Epidermal melanocyte (primary cell): ENCODE results near the gene PHLPP1.

ENCODE experiments used
- DNase-seq: peaks from one replicate; pipeline ENCODE4 v3.0.0; 2011; ENCODE audit warnings: low spot score; ENCODE audit not compliant: insufficient read length

PHLPP1 gene

DNA sequence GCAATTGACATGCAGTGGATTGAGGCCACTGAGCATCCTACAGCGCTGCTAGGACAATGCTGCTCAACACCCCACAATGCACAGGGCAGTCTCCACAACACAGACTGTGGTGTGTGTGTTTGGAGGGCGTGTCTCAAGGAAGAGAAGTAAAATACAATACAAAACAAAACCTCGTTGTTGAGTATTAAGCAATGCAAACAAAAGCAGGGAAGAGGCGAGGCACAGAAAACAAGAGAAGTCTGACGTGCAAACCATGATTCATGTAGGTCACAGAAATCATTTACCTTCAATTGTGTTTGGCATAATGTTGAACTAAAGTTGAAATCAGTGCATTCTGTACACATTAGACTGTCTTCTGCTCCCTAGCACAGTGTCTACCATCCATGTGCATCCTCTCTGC is 260.9 kb downstream of the PHLPP1 start:
- no peak for DNase-seq

DNA sequence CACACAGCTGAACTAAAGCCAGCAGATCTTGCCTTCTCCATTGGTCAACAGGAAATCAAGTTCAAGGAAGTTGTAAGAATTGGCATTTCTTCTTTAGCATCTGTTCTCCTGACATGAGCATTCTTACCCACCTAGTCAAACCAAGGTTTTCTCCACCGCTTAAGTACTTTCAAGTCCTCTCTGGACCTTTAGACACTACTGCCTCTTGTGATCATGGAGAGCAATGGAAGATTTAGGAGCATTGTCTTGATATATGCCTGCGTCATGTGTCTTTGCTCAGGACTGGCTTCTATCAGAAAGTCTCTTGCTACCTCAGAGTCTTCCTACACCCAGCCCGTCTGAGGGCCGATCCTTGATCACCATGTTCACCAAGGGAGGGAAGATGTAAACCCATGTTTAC is 262.2 kb downstream of the PHLPP1 start:
- DNase-seq = no peak

DNA sequence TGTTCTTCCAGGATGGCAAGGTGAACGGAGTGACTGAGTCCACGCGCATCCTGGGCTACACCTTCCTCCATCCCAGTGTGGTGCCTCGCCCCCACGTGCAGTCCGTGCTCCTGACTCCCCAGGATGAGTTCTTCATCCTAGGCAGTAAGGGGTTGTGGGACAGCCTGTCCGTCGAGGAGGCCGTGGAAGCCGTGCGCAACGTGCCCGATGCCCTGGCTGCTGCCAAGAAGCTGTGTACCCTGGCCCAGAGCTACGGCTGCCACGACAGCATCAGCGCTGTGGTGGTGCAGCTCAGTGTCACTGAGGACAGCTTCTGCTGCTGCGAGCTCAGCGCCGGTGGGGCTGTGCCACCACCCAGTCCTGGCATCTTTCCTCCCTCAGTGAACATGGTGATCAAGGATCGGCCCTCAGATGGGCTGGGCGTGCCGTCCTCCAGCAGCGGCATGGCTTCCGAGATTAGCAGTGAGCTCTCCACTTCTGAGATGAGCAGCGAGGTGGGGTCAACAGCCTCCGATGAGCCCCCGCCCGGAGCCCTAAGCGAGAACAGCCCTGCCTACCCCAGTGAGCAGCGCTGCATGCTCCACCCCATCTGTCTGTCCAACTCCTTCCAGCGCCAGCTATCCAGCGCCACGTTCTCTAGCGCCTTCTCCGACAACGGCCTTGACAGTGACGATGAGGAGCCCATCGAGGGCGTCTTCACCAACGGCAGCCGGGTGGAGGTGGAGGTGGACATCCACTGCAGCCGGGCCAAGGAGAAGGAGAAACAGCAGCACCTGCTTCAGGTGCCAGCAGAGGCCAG is 263.1 kb downstream of the PHLPP1 start:
- no peak for DNase-seq

DNA sequence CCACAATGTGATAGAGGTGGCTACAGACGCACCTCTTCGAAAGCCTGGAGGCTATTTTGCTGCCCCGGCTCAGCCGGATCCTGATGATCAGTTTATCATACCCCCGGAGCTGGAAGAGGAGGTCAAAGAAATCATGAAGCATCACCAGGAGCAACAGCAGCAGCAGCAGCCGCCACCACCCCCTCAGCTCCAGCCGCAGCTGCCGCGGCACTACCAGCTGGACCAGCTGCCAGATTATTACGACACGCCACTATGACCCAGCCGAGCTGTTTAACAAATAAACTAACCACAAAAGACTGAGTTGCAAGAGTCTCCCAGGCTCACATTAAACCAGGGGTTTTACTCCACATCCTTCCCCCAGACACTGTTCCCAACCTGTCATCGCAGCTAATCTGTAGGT is 263.8 kb downstream of the PHLPP1 start:
- DNase-seq = peak; percentile 43

DNA sequence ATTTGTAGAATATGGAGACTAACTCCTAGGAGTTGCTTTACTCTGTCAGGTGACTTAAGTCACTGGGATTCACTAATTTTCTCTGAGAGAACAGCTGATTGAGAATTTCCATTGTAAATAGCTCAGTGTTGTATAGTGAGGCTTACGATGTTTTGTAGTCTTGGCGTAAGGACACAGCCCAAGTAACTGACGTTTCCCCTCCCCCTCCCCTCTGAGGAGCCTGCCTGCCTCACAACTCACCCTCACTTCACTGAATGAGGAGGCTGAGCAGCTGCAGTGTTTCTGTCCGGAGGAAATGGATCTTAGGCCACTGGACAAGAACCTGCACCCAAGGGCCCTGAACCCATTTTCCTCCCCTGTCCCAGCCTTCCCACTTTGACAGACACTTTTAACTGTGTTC is 264.6 kb downstream of the PHLPP1 start:
- no peak for DNase-seq

DNA sequence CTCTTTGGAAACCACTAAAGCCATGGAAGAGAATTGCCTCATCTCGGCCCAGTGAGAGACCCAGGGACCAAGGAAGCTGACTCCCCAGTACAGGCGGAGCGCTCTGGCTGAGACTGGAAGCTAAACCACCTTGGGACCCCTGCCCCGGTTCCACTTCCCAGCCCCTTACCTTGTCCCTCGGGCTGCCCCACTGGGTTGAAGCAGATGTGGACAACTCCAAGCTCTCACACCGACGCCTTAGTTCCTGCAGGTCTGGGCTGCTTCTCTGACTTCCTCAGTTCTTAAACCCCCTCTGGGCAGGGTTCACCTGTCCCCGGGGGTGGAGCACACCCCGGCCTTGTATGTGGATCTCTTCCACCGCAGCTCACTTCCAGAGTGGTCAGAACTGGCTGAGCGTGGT is 266.2 kb downstream of the PHLPP1 start:
- no peak for DNase-seq

DNA sequence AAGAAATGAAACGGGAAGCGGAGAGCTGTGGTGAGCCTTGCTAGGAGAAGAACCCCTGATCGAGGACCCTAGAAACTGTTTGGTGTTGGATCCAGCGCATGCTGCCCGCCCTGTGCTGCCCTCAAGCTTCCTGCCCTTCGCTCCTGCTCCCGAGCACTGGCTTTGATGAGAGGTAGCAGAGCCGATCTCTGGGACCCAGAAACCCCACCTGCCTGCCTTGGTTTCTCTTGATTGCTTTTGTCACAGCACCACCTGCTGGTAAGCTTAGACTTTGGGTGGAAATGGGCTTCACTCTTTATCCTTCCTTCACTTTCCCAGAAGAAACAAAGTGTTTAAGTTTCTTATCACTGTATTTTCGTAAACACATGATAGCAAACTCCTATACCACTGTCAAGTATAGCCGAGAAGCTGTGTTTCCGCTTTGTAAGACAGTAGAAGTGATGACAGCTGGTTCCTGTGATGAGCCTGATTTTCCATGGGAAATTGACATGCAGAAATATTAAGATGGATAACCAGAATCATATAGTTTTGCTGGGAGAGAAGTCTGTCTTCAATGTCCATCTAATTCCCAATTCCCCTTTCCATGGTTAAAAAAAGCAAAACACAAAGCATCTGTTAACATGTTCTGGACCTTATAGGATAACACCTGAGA is 267.4 kb downstream of the PHLPP1 start:
- DNase-seq = peak; percentile 56

DNA sequence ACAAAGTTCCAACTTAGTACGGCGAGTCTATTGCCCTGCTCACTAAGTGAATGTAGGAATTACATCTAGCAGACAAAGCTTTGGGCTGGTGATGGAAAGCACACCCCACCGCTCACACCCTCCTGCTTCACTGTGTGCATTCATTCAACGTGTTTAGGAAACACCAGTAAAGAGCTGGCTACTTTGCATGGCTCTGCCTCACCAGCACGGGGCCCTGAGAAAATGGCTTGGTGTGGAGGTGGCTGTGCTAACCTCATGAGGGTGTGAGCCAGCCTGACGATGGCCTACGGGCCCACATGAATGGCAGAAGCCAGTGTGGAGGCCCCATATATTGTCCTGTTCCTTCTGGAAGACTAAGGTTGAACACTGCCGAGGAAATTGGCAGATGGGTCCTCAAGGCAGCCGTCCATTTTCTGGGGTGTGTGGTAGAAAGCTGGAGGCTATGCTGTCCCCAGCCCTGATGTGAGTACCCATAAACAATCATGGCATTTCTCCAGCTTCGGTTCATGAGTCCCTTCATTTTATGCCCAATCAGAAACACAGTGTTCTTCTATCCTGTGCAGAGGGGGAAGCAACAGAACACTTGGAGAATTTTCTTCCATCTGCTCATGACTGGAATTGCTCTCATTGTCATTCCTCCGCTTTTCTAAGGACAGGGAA is 269.4 kb downstream of the PHLPP1 start:
- no peak for DNase-seq

DNA sequence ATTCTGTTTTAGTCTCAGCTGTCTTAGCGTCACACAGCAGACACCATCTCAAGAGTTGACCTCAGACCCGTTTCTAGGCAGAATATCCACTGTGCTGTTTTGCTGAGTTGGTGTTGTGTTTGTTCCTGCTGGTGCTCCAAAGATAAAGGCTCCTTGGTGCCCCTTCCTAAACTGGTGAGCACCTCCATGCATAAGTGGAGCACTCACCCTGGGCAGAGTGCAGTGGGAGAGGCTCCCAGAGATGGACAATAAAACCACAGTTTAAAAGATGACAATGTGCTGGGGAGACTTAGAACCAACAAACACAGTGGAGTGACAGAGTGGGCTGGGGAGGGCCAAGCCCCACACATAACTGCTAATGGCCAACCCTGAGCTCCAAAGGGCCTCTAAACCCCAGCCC is 271.1 kb downstream of the PHLPP1 start:
- DNase-seq = no peak

DNA sequence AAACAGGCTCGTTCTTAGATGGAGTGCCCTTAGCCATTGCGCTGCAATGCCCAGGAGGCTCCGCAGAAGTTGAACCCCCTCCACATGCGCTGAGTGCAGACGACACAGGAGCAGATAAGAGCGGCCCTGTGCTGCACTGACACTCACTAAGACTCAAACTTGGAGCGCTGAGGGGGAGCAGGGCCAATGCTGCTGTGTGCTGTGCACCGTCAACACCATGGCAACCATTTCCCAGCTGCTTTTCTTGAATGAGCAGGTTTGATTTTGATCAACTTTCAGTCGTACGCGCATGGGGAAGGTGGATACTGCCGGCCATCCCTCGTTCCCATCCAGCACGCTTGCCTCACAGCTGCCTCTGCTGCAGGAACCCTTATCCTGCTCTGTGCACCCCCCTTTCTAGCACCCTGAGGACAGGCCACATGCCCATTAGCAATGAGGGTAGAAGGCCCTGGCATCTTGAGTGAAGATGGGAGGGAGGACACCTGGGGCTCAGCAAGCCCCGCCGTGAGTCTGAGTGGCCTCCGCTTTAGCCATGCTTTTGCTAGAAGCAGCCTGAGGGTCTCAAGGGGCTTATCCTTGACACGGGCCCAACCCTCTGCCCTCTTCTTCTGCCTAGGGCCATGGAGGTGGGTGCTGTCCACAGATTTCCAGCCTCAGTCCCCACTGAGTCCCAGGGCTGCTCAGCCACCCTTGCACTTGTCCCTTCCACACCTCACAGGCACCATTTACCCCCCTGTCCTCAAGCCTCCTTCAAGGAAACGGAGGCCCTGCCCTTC is 271.9 kb downstream of the PHLPP1 start:
- DNase-seq = no peak

DNA sequence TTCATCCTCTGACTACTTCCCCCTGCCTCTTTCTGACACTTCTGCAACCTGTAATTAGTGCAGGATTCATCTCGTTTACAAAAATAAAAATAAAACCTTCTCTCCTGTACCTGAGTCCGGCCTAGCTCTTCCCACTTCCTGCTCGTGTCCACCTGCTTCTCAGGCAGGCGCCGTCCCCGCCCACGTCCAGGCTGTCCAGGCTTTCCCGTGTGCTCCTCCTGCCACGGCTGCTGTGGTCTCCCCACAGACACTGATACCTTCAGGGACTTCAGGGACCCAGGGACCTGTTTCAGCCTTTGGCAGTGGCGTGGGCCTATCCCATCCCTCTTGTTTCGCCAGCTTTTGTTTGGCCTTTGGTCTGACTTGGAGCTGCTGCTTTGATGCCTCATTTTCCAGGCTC is 272.5 kb downstream of the PHLPP1 start:
- DNase-seq = no peak

DNA sequence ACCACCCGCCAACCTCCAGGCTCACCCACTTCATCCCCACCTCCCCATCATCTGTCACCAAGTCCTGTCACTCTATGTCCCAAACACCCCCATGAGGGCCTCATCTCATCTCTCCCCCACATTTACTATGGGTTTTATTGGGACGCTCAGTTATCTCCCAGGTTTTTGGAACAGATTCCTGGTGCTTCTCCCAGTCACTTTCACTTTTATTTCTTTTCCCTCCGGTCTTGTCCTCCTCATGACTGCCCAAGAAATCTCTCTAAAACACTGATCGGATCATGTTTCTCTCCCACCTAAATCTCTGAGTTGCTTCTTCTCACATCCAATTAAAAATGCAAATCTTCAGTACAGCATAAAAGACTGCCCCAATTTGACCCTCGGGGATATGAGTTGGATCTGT is 273.1 kb downstream of the PHLPP1 start:
- no peak for DNase-seq

DNA sequence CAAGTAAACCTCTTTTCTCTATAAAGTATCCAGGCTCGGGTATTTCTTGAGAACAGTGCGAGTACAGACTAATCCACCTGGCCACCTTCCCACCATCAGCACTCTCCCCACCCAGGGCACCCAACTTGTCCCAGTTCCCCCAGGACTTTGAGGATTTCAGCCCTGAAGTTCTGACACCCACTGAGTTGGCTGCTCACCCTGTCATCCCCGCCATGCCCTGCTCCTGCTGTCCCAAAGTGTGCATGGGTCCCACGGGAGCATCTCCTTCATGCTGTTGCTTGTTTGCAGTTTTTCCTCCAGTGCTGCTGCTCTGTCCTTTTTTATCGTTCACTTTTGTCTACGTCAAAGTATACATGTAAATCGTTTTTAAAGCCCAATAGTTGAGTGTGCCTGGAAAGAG is 273.9 kb downstream of the PHLPP1 start:
- DNase-seq = no peak

DNA sequence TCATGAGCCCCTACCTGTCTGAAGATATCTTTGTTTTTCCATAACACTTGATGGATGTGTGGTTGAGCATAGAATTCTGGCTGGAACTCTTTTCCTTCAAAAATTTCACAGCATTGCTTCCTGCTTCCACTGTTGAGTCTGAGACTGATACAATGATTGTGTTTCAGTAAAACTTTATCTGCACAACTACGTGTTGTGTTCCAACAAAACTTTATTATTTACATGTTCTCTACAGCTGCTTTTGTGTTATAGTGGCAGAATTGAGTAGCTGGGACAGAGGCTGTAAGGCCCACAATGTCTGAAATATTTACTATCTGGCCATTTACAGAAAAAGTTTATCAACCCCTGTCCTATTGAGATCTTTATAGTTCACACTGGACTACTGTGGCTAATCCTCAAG is 275.3 kb downstream of the PHLPP1 start:
- DNase-seq = no peak

DNA sequence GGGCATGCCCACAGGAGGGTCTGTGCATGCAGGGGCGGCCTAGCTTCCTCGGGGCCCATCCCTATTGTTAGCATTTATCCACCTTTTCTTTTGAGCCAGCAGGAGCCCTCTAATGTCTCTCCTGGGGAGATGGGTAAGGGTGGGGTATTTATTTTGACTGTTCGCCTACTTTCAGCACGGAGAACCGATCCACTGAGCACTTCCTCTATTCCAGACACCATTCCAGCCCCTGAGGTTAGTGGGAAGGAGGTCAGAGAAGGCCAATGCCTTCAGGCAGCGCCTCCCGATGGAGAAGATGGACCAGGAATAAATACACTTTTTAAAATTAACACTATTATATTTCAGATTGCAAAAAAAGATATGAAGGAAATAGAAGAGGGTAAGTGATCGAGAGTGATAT is 276.0 kb downstream of the PHLPP1 start:
- DNase-seq = no peak

DNA sequence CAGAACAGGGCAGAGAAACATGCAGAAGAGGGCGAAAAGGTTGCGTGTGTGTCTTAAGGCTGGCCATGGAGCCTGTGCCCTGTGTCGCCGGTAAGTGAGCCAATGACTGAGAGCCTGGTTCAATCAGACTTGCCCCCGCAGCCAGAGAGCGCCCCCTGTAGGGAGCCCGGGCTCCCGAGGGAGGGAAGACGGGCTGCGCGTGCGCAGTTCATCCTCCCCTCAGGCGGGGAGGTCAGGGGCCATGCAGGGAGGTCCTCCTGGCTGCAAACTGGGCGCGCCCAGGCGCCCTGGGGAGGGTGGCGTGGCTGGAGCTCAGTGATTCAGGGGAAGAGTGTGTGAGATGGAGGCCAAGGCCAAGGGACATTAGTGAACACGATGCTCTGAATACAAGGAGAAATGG is 276.6 kb downstream of the PHLPP1 start:
- DNase-seq = no peak

DNA sequence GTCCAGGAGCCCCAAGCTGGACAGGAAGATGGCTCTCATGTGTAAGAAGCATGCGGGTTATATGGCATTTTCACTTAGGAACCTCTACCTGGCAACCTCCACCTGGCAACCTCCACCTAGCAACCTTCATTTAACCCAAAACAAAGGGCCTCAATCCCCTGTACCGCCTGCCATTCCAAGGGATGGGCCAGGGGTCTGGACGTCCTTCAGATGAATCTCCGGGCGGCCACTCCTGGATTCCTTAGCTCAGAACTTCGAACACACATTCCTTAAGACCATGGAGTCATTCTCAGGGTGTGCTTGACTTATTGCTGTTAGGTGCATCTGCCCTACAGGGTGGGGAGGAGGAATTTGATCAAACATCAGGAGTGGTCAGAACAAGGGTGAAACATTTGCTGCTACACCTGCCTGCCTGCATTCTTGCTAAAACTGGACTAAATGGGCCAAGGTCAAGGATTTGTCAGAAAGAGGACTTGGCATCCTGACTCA is 277.6 kb downstream of the PHLPP1 start:
- no peak for DNase-seq

DNA sequence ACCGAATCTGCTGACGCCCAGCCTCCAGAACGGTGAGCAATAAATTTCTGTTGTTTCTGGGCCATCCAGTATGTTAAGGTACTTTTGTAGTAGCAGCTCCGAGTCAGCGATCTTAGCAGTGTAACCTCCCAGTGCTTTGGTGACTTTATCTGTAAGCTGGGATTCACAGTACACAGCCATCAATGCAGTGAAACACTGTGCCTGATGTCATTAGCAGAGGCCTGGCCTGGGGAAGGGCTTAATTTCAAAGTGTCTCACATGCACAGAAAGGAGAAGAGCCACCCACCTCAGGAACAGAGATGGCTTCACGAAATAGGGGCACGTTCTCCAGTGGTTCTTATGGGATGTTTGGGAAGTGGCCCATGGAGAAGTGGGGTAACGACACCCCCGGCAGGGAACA is 281.2 kb downstream of the PHLPP1 start:
- DNase-seq = no peak

DNA sequence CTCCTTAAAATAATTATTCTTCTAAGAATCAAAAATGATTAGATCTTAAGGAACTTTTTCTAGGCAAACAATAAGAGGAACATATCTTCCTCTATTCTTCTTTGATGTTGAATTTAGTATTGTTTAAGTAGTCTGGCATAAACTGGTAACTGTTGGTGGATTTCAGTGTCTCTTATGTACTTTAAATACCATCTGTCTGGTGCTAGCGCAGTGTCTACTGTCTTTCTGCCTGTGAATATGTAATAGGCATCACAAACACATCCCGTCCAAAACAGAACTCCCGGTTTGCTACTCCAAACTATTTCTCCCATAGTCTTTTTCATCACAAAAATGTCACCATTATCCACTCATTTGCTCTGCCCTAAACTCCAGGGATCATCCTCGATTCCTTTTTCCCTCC is 281.7 kb downstream of the PHLPP1 start:
- DNase-seq = no peak

DNA sequence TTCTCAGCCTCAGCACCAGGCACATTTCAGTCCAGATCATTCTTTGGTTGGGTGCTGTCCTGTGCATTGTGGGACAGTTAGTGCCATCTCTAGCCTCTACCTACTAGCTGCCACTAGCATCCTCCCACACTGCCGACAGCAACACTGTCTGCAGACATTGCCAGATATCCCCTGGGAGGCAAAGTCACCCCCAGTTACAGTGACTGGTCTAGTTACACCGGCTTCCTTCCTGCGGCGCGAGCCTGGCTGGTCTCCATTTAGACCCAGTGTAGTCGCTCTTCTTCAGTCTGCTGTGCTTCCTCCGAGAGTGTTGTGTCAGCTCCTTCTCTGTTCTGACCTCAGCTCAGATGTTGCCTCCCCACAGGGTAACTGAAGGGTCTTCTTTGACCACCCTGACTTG is 283.1 kb downstream of the PHLPP1 start:
- no peak for DNase-seq

DNA sequence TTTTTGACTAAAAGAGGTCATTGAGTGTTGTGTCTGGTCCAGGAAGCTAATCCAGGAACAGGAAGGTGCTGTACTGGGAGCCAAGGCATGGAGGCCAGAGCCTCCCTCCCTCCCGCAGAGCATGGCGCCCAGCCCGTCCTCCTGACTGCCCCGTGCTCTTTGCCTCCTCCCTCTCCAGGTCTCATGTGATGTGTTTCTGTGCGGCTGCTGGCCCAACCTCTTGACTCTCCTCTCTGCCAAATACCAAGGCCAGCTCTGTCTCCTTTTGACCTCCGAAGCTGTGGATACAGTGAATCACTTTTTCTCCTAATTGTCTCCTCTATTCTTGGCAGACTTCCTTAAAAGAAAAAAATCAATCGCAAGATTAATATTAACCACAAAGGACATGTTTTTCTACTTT is 284.1 kb downstream of the PHLPP1 start:
- DNase-seq = peak; percentile 52

DNA sequence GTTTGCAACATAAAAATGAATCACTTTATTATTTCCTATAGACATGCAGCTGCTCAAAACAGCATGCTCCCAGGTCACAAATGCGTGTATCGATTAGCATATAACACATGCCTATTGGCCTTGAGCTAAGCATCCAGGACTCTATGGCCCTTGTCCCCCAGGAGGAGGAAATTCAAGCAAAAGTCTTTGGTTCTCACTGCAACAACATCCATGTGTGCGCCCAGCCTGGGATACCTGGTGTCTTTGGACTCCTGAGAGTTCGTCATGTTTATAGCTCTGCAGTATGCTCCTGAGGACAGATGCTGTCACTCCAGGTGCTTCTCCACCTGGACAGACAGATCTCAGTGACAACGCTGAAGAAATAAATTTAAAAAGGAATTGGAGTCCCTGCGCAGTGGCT is 284.6 kb downstream of the PHLPP1 start:
- DNase-seq = no peak
